ENCODE results near the gene UMAD1. TPM values are rescaled to one million over a fixed set of nuclear protein-coding genes. Genes with fewer than 3 reads are reported as not detected.

UMAD1 gene
- total RNA-seq, 1 donor from 2014 or later, result 6.9 TPM

GRCh38 chr7:7612519-7612918 lies 28.0 kb upstream of the UMAD1 start:
- Histone ChIP-seq H3K27me3 (no peaks in the 10 kb centered on the region), H3K27ac (no peak overlapping the region), H3K36me3 (peaks cover 0 to 8% of the 10 kb centered on the region in 2 donors), H3K9me3 (no peaks in the 10 kb centered on the region), H3K4me3 (no peak overlapping the region), H3K4me1 (no peaks in the 10 kb centered on the region)
- TF ChIP-seq POLR2AphosphoS5 (IDR thresholded peaks at IDR 0.05; ENCODE audit: insufficient read depth in 1 of 2, low read depth in 1 of 2), result no peak
- no peak for TF ChIP-seq CTCF (IDR thresholded peaks at IDR 0.05)
- TF ChIP-seq POLR2A (IDR thresholded peaks at IDR 0.05), result no peak
- intact Hi-C loops (cut with DNase I), result no loop called here
- no peak for DNase-seq (ENCODE audit: extremely low spot score in 2 of 2)

GRCh38 chr7:7613210-7613609 lies 27.3 kb upstream of the UMAD1 start:
- no peak overlapping the region for H3K27ac ChIP-seq
- intact Hi-C loops (cut with DNase I), result no loop called here
- TF ChIP-seq POLR2A (IDR thresholded peaks at IDR 0.05), result no peak
- no peak for TF ChIP-seq POLR2AphosphoS5 (IDR thresholded peaks at IDR 0.05; ENCODE audit: insufficient read depth in 1 of 2, low read depth in 1 of 2)
- TF ChIP-seq CTCF (IDR thresholded peaks at IDR 0.05), result no peak
- H3K4me1 ChIP-seq, result no peaks in the 10 kb centered on the region
- H3K9me3 ChIP-seq, result no peaks in the 10 kb centered on the region
- H3K27me3 ChIP-seq, result no peaks in the 10 kb centered on the region
- no peak overlapping the region for H3K4me3 ChIP-seq
- H3K36me3 ChIP-seq, result peaks cover 0 to under 1% of the 10 kb centered on the region in 2 donors
- no peak for DNase-seq (ENCODE audit: extremely low spot score in 2 of 2)

- no peaks in the 10 kb centered on the region for H3K9me3 ChIP-seq
- intact Hi-C loops (cut with DNase I), result no loop called here
- no peak overlapping the region for H3K27ac ChIP-seq
- no peak for DNase-seq (ENCODE audit: extremely low spot score in 2 of 2)
- H3K4me3 ChIP-seq, result no peak overlapping the region
- no peaks in the 10 kb centered on the region for H3K4me1 ChIP-seq
- H3K36me3 ChIP-seq, result no peaks in the 10 kb centered on the region
- H3K27me3 ChIP-seq, result no peaks in the 10 kb centered on the region
- no peak for TF ChIP-seq POLR2AphosphoS5 (IDR thresholded peaks at IDR 0.05; ENCODE audit: insufficient read depth in 1 of 2, low read depth in 1 of 2)
- TF ChIP-seq POLR2A (IDR thresholded peaks at IDR 0.05), result no peak
- TF ChIP-seq CTCF (IDR thresholded peaks at IDR 0.05), result no peak
These were observed 26.4 kb upstream of the UMAD1 start for GRCh38 chr7:7614018-7614741.

GRCh38 chr7:7617550-7617949 lies 23.0 kb upstream of the UMAD1 start:
- Histone ChIP-seq H3K27ac (no peak overlapping the region), H3K36me3 (no peaks in the 10 kb centered on the region), H3K9me3 (no peaks in the 10 kb centered on the region), H3K27me3 (no peaks in the 10 kb centered on the region), H3K4me3 (no peak overlapping the region), H3K4me1 (no peaks in the 10 kb centered on the region)
- TF ChIP-seq CTCF (IDR thresholded peaks at IDR 0.05) (no peak), POLR2AphosphoS5 (IDR thresholded peaks at IDR 0.05; ENCODE audit: insufficient read depth in 1 of 2, low read depth in 1 of 2) (no peak), POLR2A (IDR thresholded peaks at IDR 0.05) (no peak)
- intact Hi-C loops (cut with DNase I), result no loop called here
- DNase-seq (ENCODE audit: extremely low spot score in 2 of 2), result no peak

GRCh38 chr7:7618410-7618809 lies 22.1 kb upstream of the UMAD1 start:
- Histone ChIP-seq H3K27me3 (no peaks in the 10 kb centered on the region), H3K27ac (no peak overlapping the region), H3K4me1 (no peaks in the 10 kb centered on the region), H3K9me3 (no peaks in the 10 kb centered on the region), H3K36me3 (no peaks in the 10 kb centered on the region), H3K4me3 (no peak overlapping the region)
- DNase-seq (ENCODE audit: extremely low spot score in 2 of 2), result no peak
- intact Hi-C loops (cut with DNase I), result no loop called here
- TF ChIP-seq POLR2A (IDR thresholded peaks at IDR 0.05) (no peak), CTCF (IDR thresholded peaks at IDR 0.05) (no peak), POLR2AphosphoS5 (IDR thresholded peaks at IDR 0.05; ENCODE audit: insufficient read depth in 1 of 2, low read depth in 1 of 2) (no peak)

Measured in vagina (tissue), 2 donors.